Fibroblast of villous mesenchyme (primary cell): ENCODE results near the gene FOXR2. TPM values are rescaled to one million over a fixed set of nuclear protein-coding genes. Genes with fewer than 3 reads are reported as not detected.

Source experiments
- DNase-seq: peaks from one replicate; pipeline ENCODE4 v3.0.0-alpha.2; 2010; ENCODE audit warnings: low read depth
- H3K4me3 ChIP-seq: 2 replicates; pipeline ENCODE4 v1.5.1; 2011; ENCODE audit warnings: low read depth, mild to moderate bottlenecking, low read length
- CTCF ChIP-seq: IDR thresholded peaks from 2 replicates; pipeline ENCODE4 v1.5.1; 2012; ENCODE audit warnings: low read depth, mild to moderate bottlenecking, low read length; ENCODE audit not compliant: insufficient read depth
- total RNA-seq: library from RNA; depleted of rRNA; stranded (reverse); fragments of >200 nt; gene quantifications from 2 replicates; pipeline ENCODE4 v1.2.3, GENCODE V29; 2012

Gene FOXR2
- total RNA-seq, 1 donor, result not detected

DNA sequence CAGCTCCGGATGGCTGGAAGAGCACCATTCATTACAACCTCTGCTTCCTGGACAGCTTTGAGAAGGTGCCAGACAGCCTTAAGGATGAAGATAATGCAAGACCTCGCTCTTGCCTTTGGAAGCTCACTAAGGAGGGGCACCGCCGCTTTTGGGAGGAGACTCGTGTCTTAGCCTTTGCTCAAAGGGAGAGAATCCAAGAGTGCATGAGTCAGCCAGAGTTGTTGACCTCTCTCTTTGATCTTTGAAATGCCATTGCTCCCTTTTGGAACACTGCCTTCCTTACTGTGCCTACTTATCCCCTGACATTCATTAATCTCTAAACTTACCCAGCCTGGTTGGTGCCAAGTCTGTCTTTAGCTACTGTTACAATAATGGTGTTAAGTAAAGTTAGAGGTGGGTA lies 1.2 kb downstream of the FOXR2 start:
- no peak for TF ChIP-seq CTCF
- DNase-seq, result no peak
- no peak overlapping the region for H3K4me3 ChIP-seq

DNA sequence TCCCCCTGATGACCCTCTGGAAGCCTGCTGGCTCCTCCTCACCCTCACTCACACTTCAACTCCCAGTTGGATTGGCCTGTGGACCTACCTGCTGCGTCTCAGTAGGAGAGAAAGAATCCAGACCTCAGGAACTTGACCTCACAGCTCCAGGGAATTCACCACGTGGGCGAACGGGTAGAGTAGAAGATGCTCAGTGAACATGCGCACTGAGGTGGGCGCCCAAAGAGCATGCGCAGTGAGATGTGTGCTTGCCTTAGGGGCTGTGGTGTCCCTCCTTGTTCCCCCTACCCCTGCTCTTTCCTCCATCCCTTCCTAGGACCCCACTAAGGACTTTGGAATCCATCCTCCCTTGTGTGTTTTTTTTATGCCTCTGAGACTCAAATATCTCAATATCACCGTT lies 12.9 kb downstream of the FOXR2 start:
- no peak for DNase-seq
- no peak for TF ChIP-seq CTCF
- H3K4me3 ChIP-seq, result no peak overlapping the region

DNA sequence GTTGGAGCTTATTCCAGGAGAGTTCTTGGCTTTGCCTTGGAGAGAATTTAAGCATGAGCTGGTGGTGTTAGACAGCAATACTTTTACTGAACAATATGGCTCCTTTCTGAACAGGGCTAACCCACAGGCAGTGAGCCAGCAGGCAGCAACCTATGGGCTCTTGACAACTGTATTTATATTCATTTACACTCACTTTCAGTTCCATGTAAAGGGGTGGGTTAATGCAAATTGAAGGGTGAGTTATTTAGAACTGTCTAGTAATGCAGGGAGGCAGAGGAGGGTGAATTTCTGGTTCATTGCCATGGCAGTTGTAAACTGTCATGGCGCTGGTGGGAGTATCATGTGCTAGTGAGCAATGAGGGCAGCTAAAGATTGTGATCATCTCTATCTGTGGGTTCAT lies 15.7 kb downstream of the FOXR2 start:
- DNase-seq, result no peak
- TF ChIP-seq CTCF, result no peak
- H3K4me3 ChIP-seq, result no peak overlapping the region

DNA sequence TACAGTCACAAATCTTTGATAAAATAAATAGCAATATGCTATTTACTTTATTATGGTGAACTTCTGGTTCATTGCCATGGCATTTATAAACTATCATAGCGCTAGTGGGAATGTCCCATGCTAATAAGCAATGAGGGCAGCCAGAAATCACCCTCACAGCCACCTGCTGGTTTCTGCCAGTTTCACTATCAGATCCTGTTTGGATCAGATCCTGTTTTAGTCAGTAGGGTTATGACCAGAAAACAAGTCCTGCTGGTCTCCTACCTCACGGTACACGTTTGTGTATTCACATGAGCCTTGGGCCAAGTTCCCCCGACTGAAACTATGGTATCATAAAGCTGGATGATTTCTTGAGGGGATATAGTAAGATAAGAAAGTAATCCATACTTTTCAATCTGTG lies 17.7 kb downstream of the FOXR2 start:
- DNase-seq, result no peak
- H3K4me3 ChIP-seq, result no peak overlapping the region
- TF ChIP-seq CTCF, result no peak

DNA sequence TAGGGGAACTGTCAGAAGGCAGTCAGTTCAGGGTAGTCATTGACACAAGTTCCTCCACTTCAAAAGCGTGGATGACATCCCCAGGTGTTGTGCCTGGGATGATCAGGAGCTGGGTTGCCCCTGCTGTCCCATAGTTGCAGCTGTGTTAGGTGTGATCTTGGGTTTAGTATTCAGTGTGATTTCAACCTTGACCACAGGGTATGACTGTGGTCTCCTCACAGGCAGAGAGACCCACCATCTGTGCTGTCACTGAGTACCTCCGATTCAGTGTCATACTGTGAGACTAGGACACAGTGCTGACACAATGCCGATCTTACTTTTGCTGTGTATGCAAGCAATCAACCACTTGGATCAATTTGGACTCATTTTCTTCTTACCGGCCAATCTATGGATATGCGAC lies 25.2 kb downstream of the FOXR2 start:
- no peak overlapping the region for H3K4me3 ChIP-seq
- DNase-seq, result no peak
- no peak for TF ChIP-seq CTCF

- no peak for TF ChIP-seq CTCF
- no peak for DNase-seq
- no peak overlapping the region for H3K4me3 ChIP-seq
These were observed 36.7 kb downstream of the FOXR2 start for GRCh38 chrX:55659931-55660330.

DNA sequence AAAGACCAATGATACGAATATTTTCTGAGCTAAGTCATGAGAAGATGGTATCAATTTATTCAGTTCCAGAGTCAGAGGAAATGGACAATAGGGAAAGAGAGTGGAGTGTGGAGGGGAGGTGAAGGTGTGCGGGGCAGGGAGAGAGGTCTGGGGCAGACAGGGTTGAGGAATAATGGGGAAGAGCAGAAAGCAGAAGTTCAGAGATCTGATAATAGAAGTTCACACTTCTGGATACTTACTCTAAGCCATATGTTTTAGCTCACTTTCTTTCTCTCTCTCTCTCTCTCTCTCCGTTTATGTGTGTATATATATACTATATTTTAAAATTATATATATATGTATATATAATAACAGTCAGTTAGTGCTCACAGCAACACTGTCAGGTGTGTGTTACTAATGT lies 40.4 kb downstream of the FOXR2 start:
- no peak for DNase-seq
- TF ChIP-seq CTCF, result no peak
- H3K4me3 ChIP-seq, result no peak overlapping the region
